ENCODE data around the gene PBX1. TPM values are rescaled to one million over a fixed set of nuclear protein-coding genes. Genes with fewer than 3 reads are reported as not detected.

PBX1 gene
- total RNA-seq, 6 experiments from 2014 or later: 3.1 to 7.9 (median 6.9) TPM

DNA sequence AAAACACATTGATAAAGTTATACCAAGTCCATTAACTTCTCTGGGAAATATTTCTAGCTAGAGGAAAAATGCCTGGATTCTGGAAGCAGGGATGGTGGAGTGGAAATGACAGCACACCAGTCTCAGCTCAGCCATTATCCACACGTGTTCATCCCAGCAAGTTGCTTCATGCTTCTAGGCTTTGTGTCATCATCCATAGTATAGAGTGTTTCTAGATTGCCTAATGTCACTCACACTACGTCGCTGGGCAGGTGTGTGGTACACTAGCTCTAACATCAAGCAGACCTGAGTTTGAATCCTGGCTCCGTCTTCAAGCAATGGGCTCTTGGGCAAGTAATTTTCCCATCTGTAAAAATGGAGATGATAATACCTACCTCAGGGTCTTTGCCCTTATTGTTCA is 326.3 kb downstream of the PBX1 start:
- TF ChIP-seq, protein P1, sequence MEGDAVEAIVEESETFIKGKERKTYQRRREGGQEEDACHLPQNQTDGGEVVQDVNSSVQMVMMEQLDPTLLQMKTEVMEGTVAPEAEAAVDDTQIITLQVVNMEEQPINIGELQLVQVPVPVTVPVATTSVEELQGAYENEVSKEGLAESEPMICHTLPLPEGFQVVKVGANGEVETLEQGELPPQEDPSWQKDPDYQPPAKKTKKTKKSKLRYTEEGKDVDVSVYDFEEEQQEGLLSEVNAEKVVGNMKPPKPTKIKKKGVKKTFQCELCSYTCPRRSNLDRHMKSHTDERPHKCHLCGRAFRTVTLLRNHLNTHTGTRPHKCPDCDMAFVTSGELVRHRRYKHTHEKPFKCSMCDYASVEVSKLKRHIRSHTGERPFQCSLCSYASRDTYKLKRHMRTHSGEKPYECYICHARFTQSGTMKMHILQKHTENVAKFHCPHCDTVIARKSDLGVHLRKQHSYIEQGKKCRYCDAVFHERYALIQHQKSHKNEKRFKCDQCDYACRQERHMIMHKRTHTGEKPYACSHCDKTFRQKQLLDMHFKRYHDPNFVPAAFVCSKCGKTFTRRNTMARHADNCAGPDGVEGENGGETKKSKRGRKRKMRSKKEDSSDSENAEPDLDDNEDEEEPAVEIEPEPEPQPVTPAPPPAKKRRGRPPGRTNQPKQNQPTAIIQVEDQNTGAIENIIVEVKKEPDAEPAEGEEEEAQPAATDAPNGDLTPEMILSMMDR (IDR thresholded peaks at IDR 0.05): no peak
- TF ChIP-seq POLR2A (IDR thresholded peaks at IDR 0.05): no peak
- Histone ChIP-seq H3K4me3 (no peak overlapping the region), H3K27ac (no peak overlapping the region), H3K9me3 (no peaks in the 10 kb centered on the region), H3K36me3 (no peaks in the 10 kb centered on the region), H3K4me1 (no peaks in the 10 kb centered on the region), H3K27me3 (no peaks in the 10 kb centered on the region)
- intact Hi-C loops (cut with DNase I): no loop called here
- ATAC-seq (no peak), DNase-seq (no peak)
- 81% methylated on average over 3 of the region's 4 CpGs for WGBS (ENCODE audit: insufficient coverage, low coverage, low lambda C conversion rate, missing lambda C conversion rate)

DNA sequence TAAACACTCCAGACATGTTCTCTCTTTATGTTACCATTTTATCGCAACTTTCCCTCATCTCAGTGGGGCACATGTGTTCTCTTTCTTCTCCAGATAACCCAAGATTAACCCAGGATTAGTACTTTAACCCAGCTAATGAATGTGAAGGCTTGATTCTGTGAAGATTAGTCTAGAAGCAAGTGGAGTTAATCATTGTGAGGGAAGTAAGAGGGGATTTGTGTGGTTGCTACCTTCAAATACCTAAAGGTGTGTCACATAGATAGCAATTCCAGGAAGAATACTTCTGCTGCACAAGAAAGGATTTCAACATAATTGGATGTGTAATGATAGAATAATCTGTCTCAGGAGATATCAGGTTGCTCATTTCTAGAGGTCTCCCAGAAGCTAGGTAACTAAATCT is 327.1 kb downstream of the PBX1 start:
- ATAC-seq (no peak), DNase-seq (no peak)
- 86% methylated on average over 1 of the region's 1 CpG for WGBS (ENCODE audit: insufficient coverage, low coverage, low lambda C conversion rate, missing lambda C conversion rate)
- TF ChIP-seq POLR2A (IDR thresholded peaks at IDR 0.05): no peak
- TF ChIP-seq, protein P1 (IDR thresholded peaks at IDR 0.05): no peak
- Histone ChIP-seq H3K9me3 (no peaks in the 10 kb centered on the region), H3K4me3 (no peak overlapping the region), H3K4me1 (no peaks in the 10 kb centered on the region), H3K36me3 (no peaks in the 10 kb centered on the region), H3K27me3 (no peaks in the 10 kb centered on the region), H3K27ac (no peak overlapping the region)
- intact Hi-C loops (cut with DNase I): no loop called here

DNA sequence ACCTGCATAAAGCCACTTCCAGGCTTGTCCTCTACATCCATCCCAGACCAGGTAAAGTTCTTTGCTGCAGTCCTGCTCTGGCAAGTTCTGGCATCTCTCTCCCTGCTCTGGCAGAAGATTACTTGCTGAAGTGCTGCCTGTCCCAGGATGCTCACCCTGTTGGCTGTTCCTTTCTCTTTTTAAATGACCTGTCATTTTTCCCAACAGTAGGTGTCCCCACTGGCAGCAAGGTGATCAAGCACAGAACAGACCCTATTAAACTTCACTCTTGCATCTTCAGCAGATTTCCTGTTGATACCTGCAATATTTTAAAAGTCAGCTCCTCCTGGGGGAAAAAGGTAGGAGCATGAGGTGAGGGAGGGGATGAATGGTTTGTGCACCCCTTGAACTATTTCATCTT is 332.6 kb downstream of the PBX1 start:
- no peaks in the 10 kb centered on the region for H3K9me3 ChIP-seq
- H3K27ac ChIP-seq: no peak overlapping the region
- no peak overlapping the region for H3K4me3 ChIP-seq
- ATAC-seq: no peak
- no peak for DNase-seq
- H3K27me3 ChIP-seq: no peaks in the 10 kb centered on the region
- intact Hi-C loops (cut with DNase I): loop anchor here in 1 of 2 donors (10.0 kb wide), 1 partner anchor 57 kb away; no protein-coding TSS in a partner anchor
- no peaks in the 10 kb centered on the region for H3K4me1 ChIP-seq
- TF ChIP-seq, protein P1 (IDR thresholded peaks at IDR 0.05): no peak
- no peak for TF ChIP-seq POLR2A (IDR thresholded peaks at IDR 0.05)
- no peaks in the 10 kb centered on the region for H3K36me3 ChIP-seq

DNA sequence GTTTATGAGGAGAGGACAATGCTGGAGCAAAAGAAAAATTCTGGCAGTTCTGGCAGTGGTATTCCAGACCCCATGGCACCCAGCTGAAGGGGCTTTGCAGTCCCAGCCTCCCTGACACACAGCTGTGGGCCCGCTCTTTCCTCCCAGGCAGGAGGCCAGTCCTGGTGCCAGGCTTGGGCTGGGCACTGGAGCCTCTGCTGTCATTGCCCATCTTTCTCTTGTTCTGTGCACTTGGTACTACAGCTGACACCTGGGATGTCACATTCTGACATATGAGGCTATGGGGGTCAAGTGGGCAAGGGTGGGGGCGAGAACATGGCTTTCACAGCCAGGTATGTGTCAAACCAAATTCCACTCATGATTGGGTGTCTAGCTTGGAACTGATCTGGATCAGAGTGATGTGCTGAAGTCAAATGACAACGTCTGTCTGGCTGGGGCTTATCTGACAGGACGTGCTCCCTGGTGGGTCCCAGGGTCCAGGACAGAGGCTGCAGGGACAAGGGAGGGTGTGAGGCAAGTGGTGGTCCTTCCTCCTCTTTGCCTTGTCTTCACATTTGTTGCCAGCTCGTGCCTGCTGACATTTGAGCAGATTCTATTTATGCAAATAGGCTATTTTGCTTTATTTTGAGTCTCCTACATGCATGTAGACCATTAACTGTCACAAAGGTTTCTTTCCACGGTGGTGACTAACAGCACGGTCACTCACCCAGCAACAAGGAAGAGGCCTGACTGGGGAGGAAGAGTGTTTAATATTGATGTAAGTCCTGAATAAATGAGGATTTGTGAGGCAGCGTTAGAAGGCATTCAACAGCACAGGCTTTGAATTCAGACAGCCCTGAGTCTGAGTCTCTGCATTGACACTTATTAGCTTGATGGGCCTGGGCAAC is 336.3 kb downstream of the PBX1 start:
- Histone ChIP-seq H3K27ac (no peak overlapping the region), H3K27me3 (no peaks in the 10 kb centered on the region), H3K9me3 (no peaks in the 10 kb centered on the region), H3K36me3 (no peaks in the 10 kb centered on the region), H3K4me1 (no peaks in the 10 kb centered on the region), H3K4me3 (no peak overlapping the region)
- TF ChIP-seq POLR2A (IDR thresholded peaks at IDR 0.05): no peak
- TF ChIP-seq, protein P1 (IDR thresholded peaks at IDR 0.05): no peak
- intact Hi-C loops (cut with DNase I): loop anchor here in 1 of 2 donors (10.0 kb wide), 1 partner anchor 60 kb away; no protein-coding TSS in a partner anchor
- ATAC-seq: peak in 1 of 4 donors; percentile 25
- WGBS (ENCODE audit: insufficient coverage, low coverage, low lambda C conversion rate, missing lambda C conversion rate): 37% methylated on average over 4 of the region's 8 CpGs
- no peak for DNase-seq

Data from right lobe of liver (tissue), 6 donors.